HG03064 (cell line): ENCODE results near the gene CTNND2.
"Not testable (repeated sequence)": the region's sequence is repeated elsewhere in the genome, so short reads cannot be mapped to it uniquely, and the experiment has no call there.

Source experiments
- ATAC-seq: cut with Tn5 transposase; IDR thresholded peaks from one replicate; pipeline ENCODE4 v1.9.1; 2021; ENCODE audit warnings: low read depth; ENCODE audit not compliant: unreplicated experiment

The CTNND2 gene

DNA sequence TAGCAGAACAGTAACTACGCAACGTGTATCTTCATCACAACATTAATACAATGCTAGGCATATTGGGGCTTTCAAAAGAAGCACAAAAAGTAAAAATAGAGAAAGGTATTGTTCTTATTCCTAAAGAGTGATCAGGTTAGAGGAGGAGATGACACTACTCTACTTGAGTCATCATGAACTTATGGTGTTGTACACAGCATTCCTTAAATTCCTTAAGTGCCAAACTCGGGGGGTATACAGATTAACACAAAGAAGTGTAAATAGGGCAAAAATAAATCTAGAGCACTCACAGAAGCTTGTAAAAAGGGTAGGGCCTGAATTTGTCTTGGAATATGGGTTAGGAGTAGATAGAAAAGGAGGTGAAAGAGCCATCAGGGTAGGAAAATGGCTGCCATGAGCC is 835.2 kb downstream of the CTNND2 start:
- ATAC-seq = no peak

DNA sequence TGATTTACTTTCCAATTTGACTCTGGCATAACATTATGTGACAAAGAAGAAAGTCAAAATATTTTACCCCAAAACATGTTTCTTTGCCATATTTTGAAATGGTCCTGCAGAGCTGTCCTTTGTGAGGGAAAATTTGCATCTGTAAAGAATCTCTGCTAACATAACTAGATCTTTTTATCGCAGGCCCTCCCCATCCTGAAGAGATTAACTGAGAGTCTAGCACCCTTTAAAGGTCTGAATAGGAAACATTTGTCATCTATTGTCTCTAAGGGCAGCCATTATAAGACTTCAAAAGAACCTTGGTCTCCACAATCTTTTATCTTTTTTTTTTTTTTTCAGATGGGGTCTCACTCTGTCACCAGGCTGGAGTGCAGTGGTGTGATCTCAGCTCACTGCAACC is 838.5 kb downstream of the CTNND2 start:
- ATAC-seq = not testable (repeated sequence)

DNA sequence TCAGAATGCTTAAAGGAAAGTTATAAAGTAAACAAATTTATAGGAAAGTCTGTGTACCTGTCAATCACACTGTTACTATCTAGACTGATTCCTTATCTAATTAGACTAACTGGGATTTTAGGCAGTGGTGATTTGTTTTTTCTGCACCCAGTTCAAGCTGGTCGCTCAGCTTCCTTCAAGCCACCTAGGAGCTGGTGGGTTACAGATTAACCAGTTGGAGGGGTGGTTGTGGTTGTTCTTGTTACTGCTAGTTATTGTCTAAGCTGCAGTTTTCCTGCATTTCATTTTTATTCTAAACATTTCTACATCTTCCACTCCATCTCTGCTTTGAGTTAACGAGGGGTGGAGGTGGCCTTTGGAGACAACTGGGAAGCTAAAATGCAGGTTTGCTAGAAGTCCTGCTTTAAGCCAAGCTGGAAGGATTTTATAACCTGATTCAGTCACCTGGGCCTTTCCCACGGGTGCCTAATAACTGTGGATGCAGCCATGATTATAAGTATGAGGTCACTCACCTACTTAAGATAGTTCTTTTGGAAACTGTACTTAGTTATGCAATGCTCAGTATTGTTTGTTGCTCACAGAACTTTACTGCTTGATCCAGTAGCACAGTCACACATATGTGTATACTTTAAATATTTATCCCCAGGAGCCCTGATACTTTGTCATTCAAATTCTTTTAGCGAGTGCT is 839.3 kb downstream of the CTNND2 start:
- ATAC-seq = no peak

DNA sequence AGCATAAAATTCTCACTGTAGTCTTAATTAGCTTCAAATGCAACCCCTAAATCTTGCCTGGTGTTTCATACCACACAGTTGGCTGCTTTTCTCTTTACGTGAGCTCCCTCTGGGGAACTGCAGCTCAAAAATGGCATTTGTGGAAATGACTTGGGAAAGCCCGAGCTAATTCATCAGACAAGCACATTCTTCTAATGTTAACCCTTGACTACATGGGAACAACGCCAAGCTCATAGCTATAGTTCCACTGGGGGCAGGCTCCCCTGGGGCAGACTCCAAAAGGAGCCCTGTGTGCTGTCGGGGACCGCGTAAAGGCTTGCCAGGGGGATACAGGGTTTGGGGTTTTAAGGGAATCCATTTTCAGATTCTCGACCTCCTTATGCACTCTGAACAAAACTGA is 841.8 kb downstream of the CTNND2 start:
- no peak for ATAC-seq

DNA sequence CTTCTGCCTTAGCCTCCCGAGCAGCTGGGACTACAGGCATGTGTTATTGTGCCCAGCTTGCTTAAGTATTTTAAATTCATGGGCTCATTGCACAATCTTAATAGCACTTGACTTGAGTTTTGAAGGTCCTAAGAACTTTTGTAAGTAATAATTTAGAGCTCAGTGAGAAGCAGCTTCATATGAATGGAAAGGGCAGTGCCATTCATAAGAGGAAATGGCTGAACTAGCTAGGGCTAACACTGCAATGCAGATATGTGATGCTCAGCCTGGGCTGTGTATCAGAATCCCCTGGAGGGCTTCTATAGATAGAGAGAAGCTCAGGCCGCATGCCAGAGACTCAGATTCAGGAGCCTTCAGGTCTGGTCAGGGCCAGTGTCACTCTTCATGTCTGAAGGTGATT is 847.7 kb downstream of the CTNND2 start:
- ATAC-seq = no peak

DNA sequence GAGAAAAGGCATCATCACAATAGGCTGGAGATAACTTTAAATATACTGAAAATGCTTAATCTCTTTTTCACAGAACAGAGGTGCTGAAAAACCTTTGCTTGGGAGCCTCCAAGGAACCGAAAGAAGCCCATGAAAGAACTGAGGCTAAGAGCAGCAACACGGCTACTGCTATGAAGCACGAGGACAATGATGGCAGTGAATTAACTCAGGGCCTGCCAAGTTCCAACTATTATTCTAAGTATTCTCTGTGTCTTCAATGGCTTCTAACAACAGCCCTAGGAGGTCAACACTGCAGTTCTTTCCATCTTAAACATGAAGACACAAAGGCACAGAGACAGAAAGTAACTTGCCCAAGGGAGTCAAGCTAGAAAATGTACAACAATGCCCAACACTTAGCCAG is 850.2 kb downstream of the CTNND2 start:
- ATAC-seq = no peak

DNA sequence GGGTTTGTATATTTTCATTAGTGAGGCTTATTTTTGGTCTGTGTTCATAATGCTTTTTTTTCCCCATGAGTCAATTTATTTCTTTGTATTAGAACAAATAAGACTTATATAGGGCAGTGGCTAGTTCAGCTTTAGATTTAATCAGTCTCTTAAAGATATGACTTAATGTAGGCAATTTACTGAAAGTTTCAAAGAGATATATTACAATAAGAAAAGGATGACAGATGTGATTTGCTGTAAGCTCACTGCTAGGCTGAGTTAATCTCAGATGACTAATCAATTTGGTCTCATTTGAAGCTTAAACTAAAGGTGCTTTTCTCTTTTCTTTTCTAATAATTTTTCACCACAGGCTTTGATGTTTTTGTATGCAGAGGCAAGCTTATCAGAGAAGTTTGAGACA is 851.4 kb downstream of the CTNND2 start:
- no peak for ATAC-seq

DNA sequence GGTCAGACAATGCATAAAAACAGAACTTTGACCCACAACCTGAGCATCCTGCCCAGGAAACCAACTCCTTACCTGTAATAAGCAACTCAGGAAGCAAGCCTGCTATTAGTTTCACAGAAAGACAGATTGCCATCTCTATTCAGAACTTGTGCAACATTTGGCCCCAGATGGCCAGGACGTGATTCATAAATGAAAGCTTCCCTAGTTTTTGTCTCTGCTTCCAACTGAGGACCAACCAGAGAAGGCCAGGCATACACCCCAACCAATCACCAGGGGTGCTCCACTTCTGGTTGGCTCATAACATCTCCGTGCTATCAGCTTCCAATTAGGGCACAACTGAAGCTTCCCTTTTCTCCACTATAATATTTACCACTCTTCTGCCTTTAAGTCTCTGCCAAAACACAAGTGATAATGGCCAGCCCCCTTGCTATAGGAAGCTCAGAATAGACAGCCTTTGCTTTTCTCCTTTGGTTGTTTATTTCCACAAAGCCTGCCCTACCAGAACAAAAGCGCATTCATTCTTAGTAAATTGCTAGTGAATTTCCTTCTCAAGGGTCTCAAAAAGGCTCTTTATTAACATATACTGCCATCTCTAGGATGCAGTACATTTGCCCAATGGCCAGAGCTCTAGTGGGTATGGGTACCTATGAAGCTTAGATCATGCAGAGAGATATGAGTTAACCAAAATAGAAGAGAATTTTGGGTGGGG is 853.5 kb downstream of the CTNND2 start:
- no peak for ATAC-seq

DNA sequence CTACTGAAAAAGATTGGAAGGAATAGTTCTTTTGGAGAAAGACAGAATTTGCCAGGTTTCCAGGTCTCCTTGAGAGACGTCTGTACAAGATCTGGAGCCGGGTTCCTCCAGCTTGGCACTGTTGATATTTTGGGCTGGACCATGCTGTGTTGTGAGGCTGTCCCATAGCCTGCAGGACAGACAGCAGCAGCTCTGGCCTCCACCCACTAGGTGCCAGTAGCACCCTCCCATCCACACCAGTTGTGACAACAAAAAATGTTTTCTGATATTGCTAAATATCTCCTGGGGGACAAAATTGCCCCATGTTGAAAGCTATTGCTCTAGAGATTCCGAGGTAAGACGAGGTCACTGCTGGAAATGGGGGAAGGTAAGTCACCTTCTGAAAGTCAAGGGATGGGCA is 855.5 kb downstream of the CTNND2 start:
- ATAC-seq = no peak

DNA sequence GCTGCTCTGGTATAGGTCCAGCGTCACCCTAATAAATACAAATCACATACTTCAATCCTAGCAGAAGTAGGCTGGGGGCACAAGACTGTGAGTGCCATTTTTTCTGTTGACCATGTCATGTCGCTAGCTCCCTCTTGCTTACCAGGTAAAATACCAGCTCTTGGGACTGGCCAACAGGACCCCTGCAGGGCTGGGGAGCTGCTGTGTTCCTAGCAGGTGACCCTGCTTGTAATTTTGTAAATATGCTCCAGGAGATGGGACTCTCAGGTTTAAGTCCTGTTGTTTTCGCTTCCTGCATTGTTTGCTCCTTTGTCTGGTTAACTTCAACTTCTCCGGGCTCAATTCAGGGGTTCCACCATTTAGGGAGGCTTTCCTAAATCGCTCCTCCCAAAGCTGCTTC is 856.6 kb downstream of the CTNND2 start:
- ATAC-seq = no peak

DNA sequence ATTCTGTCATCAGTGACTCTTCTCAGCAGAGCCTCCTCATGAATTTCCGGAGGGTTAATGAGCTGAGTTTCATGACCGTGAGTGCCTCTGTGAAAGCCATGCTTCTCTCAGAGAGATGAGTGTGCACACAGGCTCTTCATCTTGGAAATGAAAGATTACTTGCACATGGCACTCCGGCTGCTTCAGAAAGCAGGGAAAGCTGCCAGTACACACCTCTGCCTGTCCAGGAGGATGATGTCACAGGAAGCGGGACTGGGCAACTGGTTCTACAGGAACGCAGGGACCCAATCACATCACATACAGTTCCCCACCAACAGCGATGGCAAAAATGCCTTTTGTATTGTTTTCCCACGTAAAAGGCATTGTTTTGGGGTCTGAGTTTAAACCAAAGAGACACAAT is 857.2 kb downstream of the CTNND2 start:
- ATAC-seq = no peak

DNA sequence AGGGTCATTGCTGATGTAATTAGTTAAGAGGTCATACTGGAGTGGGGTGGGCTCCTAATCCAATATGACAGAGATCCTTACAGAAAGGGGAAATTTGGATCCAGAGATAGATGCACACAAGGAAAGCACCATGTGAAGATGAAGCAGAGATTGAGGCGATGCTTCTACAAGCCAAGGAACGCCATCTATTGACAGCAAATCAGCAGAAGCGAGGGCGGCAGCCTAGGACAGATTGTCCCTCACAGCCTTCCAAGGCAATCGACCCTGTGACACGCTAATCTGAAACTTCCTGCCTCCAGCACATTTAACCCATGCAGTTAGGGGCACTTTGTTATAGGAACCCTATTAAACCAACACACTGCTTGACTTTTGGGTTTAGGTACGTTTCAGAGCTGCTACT is 858.1 kb downstream of the CTNND2 start:
- no peak for ATAC-seq

DNA sequence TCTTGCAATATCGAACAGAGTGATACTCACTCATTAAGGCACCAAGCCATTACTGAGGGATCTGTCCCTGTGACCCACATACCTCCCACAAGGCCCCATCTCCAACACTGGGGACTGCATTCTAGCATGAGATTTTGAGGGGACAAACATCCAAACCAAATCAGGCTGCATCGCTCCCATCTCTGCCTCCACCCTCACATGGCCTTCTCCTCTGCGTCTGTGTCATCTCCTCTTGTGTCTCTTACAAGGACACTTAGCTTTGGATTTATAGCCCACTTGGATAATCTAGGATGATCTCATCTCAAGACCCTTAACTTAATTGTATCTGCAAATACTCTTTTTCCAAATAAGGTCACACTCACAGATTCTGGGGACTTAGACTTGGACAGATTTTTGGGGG is 858.8 kb downstream of the CTNND2 start:
- no peak for ATAC-seq

DNA sequence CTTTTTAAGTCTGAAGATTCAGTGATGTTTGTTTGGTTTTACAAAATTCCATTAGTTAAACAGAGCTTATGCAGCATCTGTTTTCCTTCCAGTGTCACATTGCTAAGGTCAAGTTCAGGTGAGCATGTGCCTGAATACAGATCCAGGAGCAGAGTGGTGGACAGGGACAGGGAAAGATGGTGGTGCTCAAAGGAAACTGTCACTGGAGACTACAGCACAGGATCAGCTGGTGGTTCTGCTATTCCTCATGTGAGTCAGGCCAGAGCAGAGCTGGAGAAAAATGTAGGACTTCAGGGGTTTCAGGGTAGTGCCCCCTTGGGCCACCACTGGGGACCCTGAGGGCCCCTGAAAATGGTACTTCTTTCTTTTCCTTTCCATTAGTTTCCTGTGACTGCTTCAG is 859.7 kb downstream of the CTNND2 start:
- ATAC-seq = no peak

DNA sequence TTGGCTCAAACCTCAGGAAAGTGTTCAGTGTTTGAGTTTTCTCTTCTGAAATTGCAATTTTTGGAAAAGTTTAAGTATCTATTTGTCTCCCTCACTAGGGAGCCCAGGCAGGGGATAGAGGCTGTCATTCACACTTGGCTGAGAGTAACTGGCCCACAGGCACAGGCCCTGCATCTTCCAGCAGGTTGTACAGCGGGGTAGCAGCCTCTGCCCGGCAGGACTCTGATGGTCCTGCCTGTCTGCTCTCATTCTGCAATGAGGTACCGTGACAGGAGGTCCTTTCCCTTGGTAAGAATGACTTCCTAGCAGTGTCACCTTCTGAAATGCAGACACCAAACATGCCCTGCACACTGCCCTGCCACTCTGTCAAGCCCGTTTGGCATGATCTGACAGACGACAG is 860.4 kb downstream of the CTNND2 start:
- ATAC-seq = no peak

DNA sequence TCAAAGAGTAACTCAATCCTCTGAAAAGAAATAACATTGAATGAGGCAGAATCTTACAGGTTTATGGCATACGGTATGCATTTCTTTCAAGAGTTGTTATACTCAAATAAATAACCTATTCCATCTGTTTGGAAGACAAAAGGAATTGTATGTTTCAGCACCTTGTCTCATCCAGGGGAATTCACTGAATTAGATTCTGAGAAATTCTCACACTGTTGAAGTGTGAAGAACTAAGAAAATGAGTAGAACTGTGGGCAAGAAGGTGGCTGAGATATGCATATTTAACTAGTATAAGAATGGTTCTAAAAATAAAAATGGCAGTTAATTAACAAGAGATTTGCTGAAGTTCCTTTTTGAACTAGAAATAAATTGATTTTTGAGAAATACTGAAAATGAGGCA is 863.9 kb downstream of the CTNND2 start:
- ATAC-seq = no peak

DNA sequence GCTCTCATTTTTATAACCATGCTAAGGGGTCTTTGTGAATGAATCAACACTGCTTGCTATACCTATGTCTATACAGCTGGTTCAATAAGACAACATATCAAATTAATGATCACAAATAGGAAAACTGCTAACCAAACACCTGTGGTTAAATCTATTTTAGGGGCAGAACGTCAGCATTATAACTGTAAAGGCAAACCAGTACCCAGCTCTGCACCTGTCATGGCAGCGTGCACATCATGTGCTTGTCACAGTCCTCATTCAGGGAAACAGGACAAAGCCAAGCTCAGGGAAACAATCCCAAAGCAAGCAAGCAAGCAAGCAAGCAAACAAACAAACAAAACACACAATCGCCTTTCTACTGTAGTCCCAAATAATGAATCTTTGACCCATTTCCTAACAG is 865.5 kb downstream of the CTNND2 start:
- no peak for ATAC-seq

DNA sequence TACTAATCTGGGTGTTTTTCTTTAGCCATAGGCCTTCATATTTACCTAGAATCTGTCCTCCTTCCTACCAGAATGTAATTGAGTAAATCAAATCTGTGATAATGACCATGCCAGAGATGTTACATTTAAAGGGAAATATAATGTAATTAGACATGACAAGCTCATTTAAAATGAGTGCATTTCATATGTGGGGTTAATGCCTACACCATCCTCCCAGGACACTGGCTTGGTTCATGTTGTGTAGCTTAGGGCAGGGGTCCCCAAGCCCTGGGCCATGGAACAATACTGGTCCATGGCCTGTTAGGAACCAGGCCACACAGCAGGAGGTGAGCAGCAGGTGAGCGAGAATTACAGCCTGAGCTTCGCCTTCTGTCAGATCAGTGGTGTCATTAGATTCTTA is 866.3 kb downstream of the CTNND2 start:
- ATAC-seq = no peak

DNA sequence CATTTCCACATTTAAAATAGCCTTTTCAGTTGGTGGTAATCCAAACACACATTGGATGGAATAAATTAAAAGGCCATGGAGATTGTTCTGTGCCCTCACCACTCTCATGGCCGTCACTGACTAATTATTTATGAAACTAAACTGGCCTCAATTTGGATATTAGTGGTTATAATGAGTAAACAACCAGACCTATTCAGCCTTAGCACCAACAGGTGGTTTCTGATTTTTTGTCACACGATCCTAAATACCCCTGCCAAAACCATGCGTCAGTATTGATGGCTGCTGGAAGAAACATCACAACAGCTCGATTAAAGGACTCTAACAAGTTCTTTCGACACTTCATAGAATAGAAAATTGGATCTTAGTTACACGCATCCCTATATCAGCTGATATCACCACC is 867.2 kb downstream of the CTNND2 start:
- no peak for ATAC-seq

DNA sequence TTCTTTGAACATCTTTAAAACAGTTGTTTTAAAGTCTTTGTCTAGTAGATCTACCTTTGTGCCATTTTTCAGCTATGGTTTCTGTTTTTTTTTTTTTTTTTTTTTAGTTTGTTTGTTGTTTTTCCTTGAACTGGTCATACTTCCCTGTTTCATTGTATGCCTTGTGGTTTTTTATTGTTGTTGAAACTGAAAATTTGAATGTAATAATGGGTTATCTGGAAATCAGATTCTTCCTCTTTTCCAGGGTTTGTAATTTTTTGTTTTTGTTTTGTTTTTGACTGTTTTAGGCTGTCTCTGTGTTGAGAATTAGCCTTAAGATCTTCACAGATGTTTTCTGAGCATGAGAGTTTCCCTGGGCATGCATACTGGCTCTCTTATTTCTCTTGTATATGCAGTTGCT is 873.6 kb downstream of the CTNND2 start:
- ATAC-seq = no peak

DNA sequence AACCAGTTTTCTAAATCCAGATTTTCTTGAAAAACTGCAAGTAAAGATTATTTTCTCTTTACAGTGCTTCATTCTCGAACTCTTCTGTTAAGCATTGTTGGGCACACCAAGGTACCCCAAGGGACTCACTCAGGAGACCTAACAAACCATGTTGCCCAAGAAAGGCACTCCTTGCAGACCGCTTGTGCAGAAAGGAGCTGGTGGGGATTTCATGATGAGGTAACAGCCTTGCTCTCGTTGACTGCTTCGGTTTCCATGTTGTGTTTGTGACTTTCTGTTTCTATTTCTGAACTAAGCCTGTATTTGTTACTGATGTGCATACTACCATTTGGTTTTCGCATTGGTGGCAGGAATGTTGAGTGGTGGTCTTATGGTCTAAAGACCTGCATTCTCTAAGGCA is 876.6 kb downstream of the CTNND2 start:
- no peak for ATAC-seq

DNA sequence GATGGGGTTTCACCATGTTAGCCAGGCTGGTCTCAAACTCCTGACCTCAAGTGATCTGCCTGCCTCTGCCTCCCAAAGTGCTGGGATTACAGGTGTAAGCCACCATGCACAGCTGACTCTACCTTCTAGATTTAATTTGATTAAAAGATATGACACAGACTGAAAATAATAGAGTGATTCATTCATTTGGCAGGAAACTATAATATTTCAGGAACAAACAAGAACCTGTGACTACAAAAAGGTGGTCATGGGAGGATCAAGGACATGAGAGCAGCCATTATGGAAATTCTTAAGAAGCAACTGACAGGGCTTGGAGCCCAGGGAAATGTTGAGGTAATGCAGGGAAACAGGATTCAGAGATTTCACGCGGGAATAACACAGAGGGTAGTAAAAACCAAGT is 877.7 kb downstream of the CTNND2 start:
- no peak for ATAC-seq

DNA sequence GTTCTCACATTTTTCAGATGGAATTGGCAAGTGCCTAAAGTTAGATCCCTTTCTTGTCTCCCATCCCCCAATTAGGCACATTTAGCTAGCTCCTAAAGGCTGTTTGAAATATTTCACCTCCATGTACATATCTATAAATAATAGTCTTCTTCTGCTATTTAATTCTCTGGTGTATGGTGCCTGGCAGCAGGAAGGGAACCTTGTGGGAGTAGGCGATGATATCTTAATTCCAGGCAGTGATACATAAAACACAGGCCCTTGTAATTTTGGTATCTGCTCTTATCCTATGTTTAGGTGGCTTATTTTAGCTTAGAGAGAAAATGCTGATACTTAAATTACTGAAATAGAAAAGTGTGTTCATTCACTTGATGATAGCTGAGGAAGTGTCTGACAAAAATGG is 880.3 kb downstream of the CTNND2 start:
- no peak for ATAC-seq
